Activated T-cell treated with anti-CD3 and anti-CD28 coated beads, Interleukin-2, amount 50 U/mL, for 4 hours (primary cell): Measurements from ENCODE around the gene CD93. TPM values are rescaled to one million over a fixed set of nuclear protein-coding genes. Genes with fewer than 3 reads are reported as not detected.

Experiments
- ATAC-seq, 2 donors: fragments of 200-7000 bp; cut with Tn5 transposase; one replicate each; pipeline ENCODE4 v1.10.0; 2021
- DNase-seq: peaks from one replicate; pipeline ENCODE4 v3.0.0-alpha.2; 2020
- H3K27me3 Mint-ChIP-seq: one replicate; pipeline ENCODE4 v1.8.0; 2021; ENCODE audit warnings: low read depth, mixed read lengths
- H3K36me3 Mint-ChIP-seq: one replicate; pipeline ENCODE4 v1.8.0; 2022; ENCODE audit warnings: mixed read lengths; ENCODE audit not compliant: insufficient read depth
- H3K4me1 Mint-ChIP-seq: one replicate; pipeline ENCODE4 v1.8.0; 2021; ENCODE audit warnings: low read depth, mixed read lengths
- H3K4me3 Mint-ChIP-seq: one replicate; pipeline ENCODE4 v1.8.0; 2021; ENCODE audit warnings: mild to moderate bottlenecking, moderate library complexity, mixed read lengths
- H3K9me3 Mint-ChIP-seq: one replicate; pipeline ENCODE4 v1.8.0; 2021; ENCODE audit warnings: mixed read lengths
- total RNA-seq, 3 donors: library from RNA; stranded (reverse); gene quantifications; one replicate each; pipeline ENCODE4 v1.2.1, GENCODE V29; 2021

Gene CD93
- total RNA-seq, 3 donors from 2014 or later, result 0.18 to 0.76 (median 0.30) TPM

- Mint-ChIP-seq H3K36me3 (no peaks in the 10 kb centered on the region), H3K9me3 (no peaks in the 10 kb centered on the region), H3K4me3 (no peak overlapping the region), H3K4me1 (no peaks in the 10 kb centered on the region), H3K27me3 (no peaks in the 10 kb centered on the region)
- DNase-seq, result no peak
- no peak for ATAC-seq
Measured at GRCh38 chr20:23114018-23114417, 27.9 kb upstream of the CD93 start.

DNA sequence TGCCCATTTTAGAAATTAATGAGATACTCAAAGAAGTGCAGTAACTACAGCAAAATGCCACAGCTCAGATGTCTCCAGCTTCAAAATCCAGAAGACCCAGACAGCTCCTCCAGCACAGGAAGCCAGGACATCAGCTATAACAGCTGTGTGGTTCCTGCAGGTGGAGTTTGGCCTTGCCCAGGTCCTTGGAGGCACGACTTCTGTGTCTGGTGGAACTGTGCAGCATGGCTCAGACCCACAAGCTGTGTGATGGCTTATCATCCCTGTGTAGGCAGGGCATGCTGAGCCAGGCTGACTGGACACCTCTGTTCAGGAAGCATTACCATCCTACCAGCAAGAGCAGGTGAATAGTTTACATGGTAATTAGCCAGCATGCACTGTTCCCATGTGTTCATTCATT, 26.5 kb upstream of the CD93 start:
- Mint-ChIP-seq H3K4me1 (no peaks in the 10 kb centered on the region), H3K9me3 (no peaks in the 10 kb centered on the region)

GRCh38 chr20:23111944-23112342, 25.8 kb upstream of the CD93 start:
- Mint-ChIP-seq H3K9me3 (no peaks in the 10 kb centered on the region), H3K4me3 (no peak overlapping the region)
- DNase-seq, result no peak

More for the DNA sequence above, 26.5 kb upstream of the CD93 start:
- DNase-seq, result no peak
- no peak for ATAC-seq
- Mint-ChIP-seq H3K36me3 (no peaks in the 10 kb centered on the region), H3K27me3 (no peaks in the 10 kb centered on the region), H3K4me3 (no peak overlapping the region)

DNA sequence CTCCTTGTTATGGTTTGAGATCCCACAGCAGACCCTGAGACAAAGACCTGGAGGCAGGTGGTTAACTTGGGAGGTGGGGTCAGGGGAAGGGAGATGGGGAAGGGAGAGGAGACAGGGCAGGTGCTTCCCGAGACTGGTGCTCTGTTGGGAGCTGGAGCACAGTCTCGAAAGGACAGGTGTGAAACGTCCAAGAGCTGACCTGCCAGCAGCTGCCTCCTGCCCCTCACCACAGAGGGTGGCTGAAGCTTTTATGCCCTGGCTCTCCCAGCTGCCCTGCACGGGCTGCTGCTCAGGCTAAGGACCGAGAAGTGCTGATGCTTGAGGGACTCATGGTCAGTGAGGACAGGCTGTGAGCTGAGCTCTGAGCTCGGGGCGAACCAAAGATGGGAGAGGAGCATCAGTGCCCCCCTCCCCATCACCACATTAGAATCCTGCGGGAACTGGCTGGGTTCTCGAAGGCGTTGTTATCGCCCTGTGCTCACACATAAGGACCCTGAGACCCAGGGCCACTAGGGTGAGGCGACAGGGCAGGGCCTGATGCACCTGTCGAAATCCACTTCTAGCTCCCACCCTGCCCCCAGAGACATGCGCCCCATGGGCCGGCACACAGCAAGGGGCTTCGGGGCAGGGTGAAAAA, 25.3 kb upstream of the CD93 start:
- DNase-seq, result no peak
- no peak for ATAC-seq
- Mint-ChIP-seq H3K9me3 (no peaks in the 10 kb centered on the region), H3K36me3 (no peaks in the 10 kb centered on the region), H3K4me1 (no peaks in the 10 kb centered on the region), H3K4me3 (no peak overlapping the region), H3K27me3 (no peaks in the 10 kb centered on the region)

More at GRCh38 chr20:23111944-23112342, 25.8 kb upstream of the CD93 start:
- H3K4me1 Mint-ChIP-seq, result no peaks in the 10 kb centered on the region
- H3K36me3 Mint-ChIP-seq, result no peaks in the 10 kb centered on the region
- ATAC-seq, result no peak
- H3K27me3 Mint-ChIP-seq, result no peaks in the 10 kb centered on the region

GRCh38 chr20:23108871-23109270, 22.7 kb upstream of the CD93 start:
- Mint-ChIP-seq H3K9me3 (no peaks in the 10 kb centered on the region), H3K4me1 (no peaks in the 10 kb centered on the region), H3K27me3 (no peaks in the 10 kb centered on the region), H3K4me3 (no peak overlapping the region), H3K36me3 (no peaks in the 10 kb centered on the region)
- no peak for DNase-seq
- no peak for ATAC-seq

DNA sequence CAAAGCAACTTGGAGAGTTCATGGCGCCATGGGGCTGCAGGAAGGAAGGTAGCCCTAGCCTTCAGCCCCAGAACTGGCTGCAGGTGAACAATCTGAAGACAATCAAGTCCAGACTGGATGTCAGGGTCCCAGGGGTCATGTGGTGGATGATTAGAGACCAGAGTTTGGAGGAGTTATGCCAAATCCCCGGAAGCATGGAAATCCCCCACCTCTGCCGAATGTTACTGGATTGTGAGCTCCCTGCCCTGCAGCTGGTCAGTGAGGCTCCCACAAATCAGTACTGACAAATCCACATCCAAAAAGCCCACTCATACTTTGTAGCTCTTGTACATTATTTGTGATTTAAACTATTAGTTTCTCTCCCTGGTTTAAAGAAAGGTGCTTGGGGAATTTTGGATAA, 21.3 kb upstream of the CD93 start:
- no peak for DNase-seq
- ATAC-seq, result no peak
- Mint-ChIP-seq H3K4me1 (no peaks in the 10 kb centered on the region), H3K4me3 (no peak overlapping the region), H3K9me3 (no peaks in the 10 kb centered on the region), H3K27me3 (no peaks in the 10 kb centered on the region), H3K36me3 (no peaks in the 10 kb centered on the region)

GRCh38 chr20:23106271-23106851, 20.2 kb upstream of the CD93 start:
- Mint-ChIP-seq H3K27me3 (no peaks in the 10 kb centered on the region), H3K4me1 (no peaks in the 10 kb centered on the region), H3K36me3 (no peaks in the 10 kb centered on the region), H3K4me3 (no peak overlapping the region), H3K9me3 (no peaks in the 10 kb centered on the region)
- no peak for DNase-seq
- ATAC-seq, result no peak

GRCh38 chr20:23105193-23105592, 19.1 kb upstream of the CD93 start:
- ATAC-seq (no peak), DNase-seq (no peak)
- no peak overlapping the region for H3K4me3 Mint-ChIP-seq
- H3K27me3 Mint-ChIP-seq, result no peaks in the 10 kb centered on the region
- no peaks in the 10 kb centered on the region for H3K4me1 Mint-ChIP-seq
- H3K36me3 Mint-ChIP-seq, result no peaks in the 10 kb centered on the region
- no peaks in the 10 kb centered on the region for H3K9me3 Mint-ChIP-seq

GRCh38 chr20:23103284-23104018, 17.3 kb upstream of the CD93 start:
- Mint-ChIP-seq H3K27me3 (no peaks in the 10 kb centered on the region), H3K9me3 (no peaks in the 10 kb centered on the region), H3K36me3 (no peaks in the 10 kb centered on the region), H3K4me3 (no peak overlapping the region), H3K4me1 (no peaks in the 10 kb centered on the region)
- DNase-seq (no peak), ATAC-seq (no peak)

GRCh38 chr20:23101696-23102406, 15.7 kb upstream of the CD93 start:
- no peaks in the 10 kb centered on the region for H3K4me1 Mint-ChIP-seq
- H3K27me3 Mint-ChIP-seq, result no peaks in the 10 kb centered on the region
- H3K4me3 Mint-ChIP-seq, result no peak overlapping the region
- no peaks in the 10 kb centered on the region for H3K9me3 Mint-ChIP-seq
- ATAC-seq (no peak), DNase-seq (no peak)
- no peaks in the 10 kb centered on the region for H3K36me3 Mint-ChIP-seq

DNA sequence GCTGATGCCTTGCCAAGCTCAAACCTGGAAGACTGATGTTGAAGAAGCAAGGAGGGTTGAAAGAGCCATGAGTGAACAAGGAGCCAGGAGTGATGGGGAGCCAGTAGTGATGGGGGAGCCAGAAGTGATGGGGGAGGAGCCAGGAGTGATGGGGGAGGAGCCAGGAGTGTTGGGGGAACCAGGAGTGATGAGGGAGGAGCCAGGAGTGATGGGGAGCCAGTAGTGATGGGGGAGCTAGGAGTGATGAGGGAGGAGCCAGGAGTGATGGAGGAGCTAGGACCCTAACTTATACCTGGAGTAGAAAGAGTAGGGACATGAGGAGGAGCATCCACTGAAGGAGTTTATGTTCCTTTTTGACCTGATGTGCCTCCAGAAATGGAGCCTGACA, 14.6 kb upstream of the CD93 start:
- H3K4me1 Mint-ChIP-seq, result no peaks in the 10 kb centered on the region
- H3K4me3 Mint-ChIP-seq, result no peak overlapping the region
- no peaks in the 10 kb centered on the region for H3K9me3 Mint-ChIP-seq
- ATAC-seq (no peak), DNase-seq (no peak)
- no peaks in the 10 kb centered on the region for H3K27me3 Mint-ChIP-seq
- no peaks in the 10 kb centered on the region for H3K36me3 Mint-ChIP-seq

- no peak overlapping the region for H3K4me3 Mint-ChIP-seq
- H3K36me3 Mint-ChIP-seq, result no peaks in the 10 kb centered on the region
- H3K27me3 Mint-ChIP-seq, result no peaks in the 10 kb centered on the region
- no peak for DNase-seq
- ATAC-seq, result no peak
- no peaks in the 10 kb centered on the region for H3K4me1 Mint-ChIP-seq
- no peaks in the 10 kb centered on the region for H3K9me3 Mint-ChIP-seq
Measured at GRCh38 chr20:23099791-23100719, 13.9 kb upstream of the CD93 start.

DNA sequence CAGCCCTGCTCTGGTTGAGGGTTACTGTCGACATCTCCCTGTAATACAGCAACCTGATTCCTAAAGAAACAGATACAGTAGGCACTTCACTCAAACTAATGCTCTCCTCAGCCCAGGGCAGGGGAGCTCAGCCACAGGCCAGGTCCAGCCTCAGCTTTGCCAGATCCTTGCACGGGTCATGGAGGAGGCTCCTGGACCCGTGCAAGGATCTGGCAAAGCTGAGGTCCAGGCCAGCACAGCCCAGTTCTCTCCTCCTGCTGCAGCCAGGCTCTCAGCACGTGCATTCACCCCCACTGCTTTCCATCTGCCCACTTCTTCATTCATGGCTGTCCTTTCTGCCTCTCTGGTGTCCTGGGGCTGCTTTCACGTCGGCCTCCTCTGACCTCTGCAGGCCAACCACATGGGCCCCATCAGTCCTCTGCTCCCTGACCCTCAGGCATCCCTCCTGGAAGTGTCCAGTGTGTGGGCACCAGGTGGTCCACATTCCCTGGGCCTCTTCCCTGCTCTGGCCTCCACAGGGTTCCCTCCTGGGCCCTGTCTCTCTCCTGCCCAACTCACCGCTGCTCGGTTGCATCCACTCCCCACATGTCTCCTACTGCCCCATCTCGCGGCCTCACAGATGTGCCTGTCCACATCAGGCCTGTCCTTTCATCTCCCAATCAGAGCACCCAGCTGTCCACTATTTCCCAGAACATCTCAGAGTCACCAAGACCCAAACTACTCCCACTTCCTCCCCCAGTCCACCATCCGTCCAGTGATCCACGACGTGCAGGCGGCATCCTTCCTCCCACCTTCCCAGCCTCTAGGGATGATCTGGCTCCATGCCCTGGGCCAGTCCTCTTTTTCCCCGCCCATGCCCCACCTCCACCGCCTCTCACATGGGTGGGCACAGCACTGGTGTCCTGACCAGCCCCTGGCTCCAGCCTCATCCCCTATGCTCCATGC, 11.8 kb upstream of the CD93 start:
- Mint-ChIP-seq H3K4me3 (no peak overlapping the region), H3K27me3 (peaks cover 2% of the 10 kb centered on the region), H3K4me1 (no peaks in the 10 kb centered on the region), H3K36me3 (no peaks in the 10 kb centered on the region), H3K9me3 (no peaks in the 10 kb centered on the region)
- DNase-seq, result no peak
- no peak for ATAC-seq
